PC-9 (cell line): Measurements from ENCODE around the gene DSCAML1. TPM values are rescaled to one million over a fixed set of nuclear protein-coding genes. Genes with fewer than 3 reads are reported as not detected.

Experiments used
- BruUV-seq: library from RNA; stranded (reverse); fragments of 400-500 nt; replicated peaks from 2 replicates; lab custom pipeline; 2021; lab: Mats Ljungman, UMichigan
- CTCF ChIA-PET: fragments of 300-600 bp; sonication (Branson Sonifier 250); formaldehyde crosslinking; loops from one replicate; lab custom pipeline; 2022; ENCODE audit warnings: antibody characterized with exemption; lab: Charles Lee
- POLR2A ChIA-PET: fragments of 300-600 bp; sonication (Branson Sonifier 250); formaldehyde crosslinking; loops from one replicate; lab custom pipeline; 2022; ENCODE audit warnings: antibody characterized with exemption; ENCODE audit not compliant: unreplicated experiment; lab: Charles Lee
- DNase-seq, 2 experiments: peaks; one replicate each; pipeline versions ENCODE4 v3.0.0 to v3.0.0-alpha.2; 2015 to 2022; ENCODE audit warnings: mixed read lengths in 1 of 2
- H2AFZ ChIP-seq: fragments of 200-600 bp; sonication (generic); 2 replicates; pipeline ENCODE4 v1.8.1; 2017; ENCODE audit warnings: antibody characterized with exemption
- H3F3A ChIP-seq: fragments of 200-600 bp; sonication (generic); 2 replicates; pipeline ENCODE4 v1.8.1; 2017; ENCODE audit warnings: antibody characterized with exemption, mild to moderate bottlenecking, low read depth; ENCODE audit not compliant: insufficient read depth
- H3K27ac ChIP-seq: fragments of 200-600 bp; sonication (generic); 2 replicates; pipeline ENCODE4 v1.6.1; 2016; ENCODE audit warnings: mixed run types
- H3K27me3 ChIP-seq: fragments of 200-600 bp; sonication (generic); 2 replicates; pipeline ENCODE4 v1.6.1; 2016; ENCODE audit warnings: low read depth, mixed run types; ENCODE audit not compliant: insufficient read depth
- H3K36me3 ChIP-seq: fragments of 200-600 bp; sonication (generic); 2 replicates; pipeline ENCODE4 v1.6.1; 2016; ENCODE audit warnings: low read depth, mixed run types
- H3K4me1 ChIP-seq: fragments of 200-600 bp; sonication (generic); replicated peaks from 2 replicates; pipeline ENCODE4 v1.6.1; 2016; ENCODE audit warnings: mixed run types; ENCODE audit not compliant: insufficient read depth
- H3K4me2 ChIP-seq: fragments of 200-600 bp; sonication (generic); 2 replicates; pipeline ENCODE4 v1.6.1; 2017; ENCODE audit warnings: mixed run types
- H3K4me3 ChIP-seq: fragments of 200-600 bp; sonication (generic); 2 replicates; pipeline ENCODE4 v1.6.1; 2016; ENCODE audit warnings: mixed run types
- H3K79me2 ChIP-seq: fragments of 200-600 bp; sonication (generic); 2 replicates; pipeline ENCODE4 v1.6.1; 2017; ENCODE audit warnings: low read depth, mixed run types
- H3K9me2 ChIP-seq: fragments of 200-600 bp; sonication (generic); 2 replicates; pipeline ENCODE4 v1.8.1; 2017; ENCODE audit warnings: mild to moderate bottlenecking; ENCODE audit not compliant: insufficient read depth
- H3K9me3 ChIP-seq: fragments of 200-600 bp; sonication (generic); 2 replicates; pipeline ENCODE4 v1.8.1; 2016; ENCODE audit warnings: low read depth; ENCODE audit not compliant: insufficient read depth
- H4K20me1 ChIP-seq: fragments of 200-600 bp; sonication (generic); 2 replicates; pipeline ENCODE4 v1.8.1; 2017; ENCODE audit not compliant: insufficient read depth
- EZH2 ChIP-seq: fragments of 200-600 bp; sonication (generic); IDR thresholded peaks from 2 replicates; pipeline ENCODE4 v1.8.0; 2017; ENCODE audit warnings: antibody characterized with exemption, low read depth
- intact Hi-C: fragments of 100-400 bp; cut with micrococcal nuclease; formaldehyde crosslinking; loops from one replicate; pipeline ENCODE4 v1.10.0; 2022; ENCODE audit not compliant: unreplicated experiment
- total RNA-seq: library from RNA; stranded (reverse); gene quantifications from 2 replicates; pipeline ENCODE4 v1.2.3, GENCODE V29; 2021
- TF ChIP-seq, protein P1 (sequence below): fragments of 200-600 bp; sonication (generic); conservative IDR thresholded peaks from 2 replicates; pipeline ENCODE4 v1.6.1; 2017; ENCODE audit warnings: mixed run types, antibody characterized with exemption, mild to moderate bottlenecking, moderate library complexity

DSCAML1 gene
- total RNA-seq, 1 experiment from 2014 or later = not detected

DNA sequence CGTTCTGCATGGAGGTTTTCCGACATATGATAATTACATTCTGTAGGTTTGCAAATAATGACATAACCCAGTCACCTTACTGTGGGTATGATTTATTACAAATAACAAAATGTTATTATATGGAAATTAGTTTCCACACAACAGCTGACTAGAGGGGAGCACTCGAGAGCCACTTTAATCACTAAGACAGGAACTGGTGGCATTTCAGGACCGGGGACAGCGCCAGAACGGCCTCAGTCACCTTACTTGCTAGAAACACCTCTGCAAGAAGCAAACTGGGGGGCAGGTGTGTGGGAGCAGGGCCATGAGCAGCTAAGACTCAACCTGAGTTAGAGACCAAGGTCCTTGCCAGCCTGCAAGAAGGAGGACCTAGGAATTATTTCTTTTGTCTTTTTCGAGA lies 199.9 kb downstream of the DSCAML1 start:
- Histone ChIP-seq H3K36me3 (no peaks in the 10 kb centered on the region), H3K79me2 (no peaks in the 10 kb centered on the region), H3K4me3 (no peak overlapping the region), H3K27me3 (peaks cover 99% of the 10 kb centered on the region), H3K4me1 (no peaks in the 10 kb centered on the region), H3K4me2 (no peak overlapping the region), H4K20me1 (no peaks in the 10 kb centered on the region), H3K9me3 (no peaks in the 10 kb centered on the region), H3K27ac (no peak overlapping the region), H3F3A (no peaks in the 10 kb centered on the region), H2AFZ (no peak overlapping the region), H3K9me2 (no peaks in the 10 kb centered on the region)
- CTCF ChIA-PET = no interaction called here
- TF ChIP-seq, protein P1, sequence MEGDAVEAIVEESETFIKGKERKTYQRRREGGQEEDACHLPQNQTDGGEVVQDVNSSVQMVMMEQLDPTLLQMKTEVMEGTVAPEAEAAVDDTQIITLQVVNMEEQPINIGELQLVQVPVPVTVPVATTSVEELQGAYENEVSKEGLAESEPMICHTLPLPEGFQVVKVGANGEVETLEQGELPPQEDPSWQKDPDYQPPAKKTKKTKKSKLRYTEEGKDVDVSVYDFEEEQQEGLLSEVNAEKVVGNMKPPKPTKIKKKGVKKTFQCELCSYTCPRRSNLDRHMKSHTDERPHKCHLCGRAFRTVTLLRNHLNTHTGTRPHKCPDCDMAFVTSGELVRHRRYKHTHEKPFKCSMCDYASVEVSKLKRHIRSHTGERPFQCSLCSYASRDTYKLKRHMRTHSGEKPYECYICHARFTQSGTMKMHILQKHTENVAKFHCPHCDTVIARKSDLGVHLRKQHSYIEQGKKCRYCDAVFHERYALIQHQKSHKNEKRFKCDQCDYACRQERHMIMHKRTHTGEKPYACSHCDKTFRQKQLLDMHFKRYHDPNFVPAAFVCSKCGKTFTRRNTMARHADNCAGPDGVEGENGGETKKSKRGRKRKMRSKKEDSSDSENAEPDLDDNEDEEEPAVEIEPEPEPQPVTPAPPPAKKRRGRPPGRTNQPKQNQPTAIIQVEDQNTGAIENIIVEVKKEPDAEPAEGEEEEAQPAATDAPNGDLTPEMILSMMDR = no peak
- no peak for TF ChIP-seq EZH2
- intact Hi-C loops = no loop called here
- DNase-seq = peak in 1 of 2 experiments; percentile 20
- POLR2A ChIA-PET = no interaction called here
- BruUV-seq = no TSS peak

- H2AFZ ChIP-seq = no peak overlapping the region
- intact Hi-C loops = no loop called here
- H4K20me1 ChIP-seq = no peaks in the 10 kb centered on the region
- H3K4me3 ChIP-seq = no peak overlapping the region
- H3K79me2 ChIP-seq = no peaks in the 10 kb centered on the region
- BruUV-seq = no TSS peak
- DNase-seq = no peak
- H3K27ac ChIP-seq = no peak overlapping the region
- H3F3A ChIP-seq = no peaks in the 10 kb centered on the region
- no peaks in the 10 kb centered on the region for H3K36me3 ChIP-seq
- peaks cover 99% of the 10 kb centered on the region for H3K27me3 ChIP-seq
- no peak for TF ChIP-seq EZH2
- TF ChIP-seq, protein P1 = no peak
- no peaks in the 10 kb centered on the region for H3K9me2 ChIP-seq
- ChIA-PET POLR2A (no interaction called here), CTCF (no interaction called here)
- H3K9me3 ChIP-seq = no peaks in the 10 kb centered on the region
- H3K4me1 ChIP-seq = no peaks in the 10 kb centered on the region
- H3K4me2 ChIP-seq = no peak overlapping the region
Measured at GRCh38 chr11:117595440-117595839, 201.6 kb downstream of the DSCAML1 start.

GRCh38 chr11:117594721-117595120 lies 202.3 kb downstream of the DSCAML1 start:
- TF ChIP-seq, protein P1 = no peak
- no peak for TF ChIP-seq EZH2
- H3K9me3 ChIP-seq = no peaks in the 10 kb centered on the region
- H3K4me1 ChIP-seq = no peaks in the 10 kb centered on the region
- no peak overlapping the region for H2AFZ ChIP-seq
- H3K27me3 ChIP-seq = peaks cover 99% of the 10 kb centered on the region
- H3K4me2 ChIP-seq = no peak overlapping the region
- no peaks in the 10 kb centered on the region for H3K9me2 ChIP-seq
- no peak overlapping the region for H3K27ac ChIP-seq
- intact Hi-C loops = no loop called here
- H3K36me3 ChIP-seq = no peaks in the 10 kb centered on the region
- H4K20me1 ChIP-seq = no peaks in the 10 kb centered on the region; the same call in 1 of the 2 replicates
- H3K4me3 ChIP-seq = no peak overlapping the region
- no TSS peak for BruUV-seq
- ChIA-PET POLR2A (no interaction called here), CTCF (no interaction called here)
- no peak for DNase-seq
- no peaks in the 10 kb centered on the region for H3K79me2 ChIP-seq
- H3F3A ChIP-seq = no peaks in the 10 kb centered on the region
